ENCODE results near the gene DMD.

Gene DMD

GRCh38 chrX:31550158-31550557, 1661.2 kb downstream of the DMD start:
- H3K4me3 ChIP-seq (ENCODE audit: low read depth, low read length): no peak overlapping the region
- no peak for DNase-seq (ENCODE audit: low read depth)
- no peak for TF ChIP-seq CTCF (IDR thresholded peaks at IDR 0.05; ENCODE audit: low read depth, low read length, missing control alignments)

GRCh38 chrX:31547816-31548215, 1663.5 kb downstream of the DMD start:
- no peak for DNase-seq (ENCODE audit: low read depth)
- no peak overlapping the region for H3K4me3 ChIP-seq (ENCODE audit: low read depth, low read length)
- no peak for TF ChIP-seq CTCF (IDR thresholded peaks at IDR 0.05; ENCODE audit: low read depth, low read length, missing control alignments)

GRCh38 chrX:31547416-31547815, 1663.9 kb downstream of the DMD start:
- no peak for TF ChIP-seq CTCF (IDR thresholded peaks at IDR 0.05; ENCODE audit: low read depth, low read length, missing control alignments)
- H3K4me3 ChIP-seq (ENCODE audit: low read depth, low read length): no peak overlapping the region
- no peak for DNase-seq (ENCODE audit: low read depth)

- no peak for DNase-seq (ENCODE audit: low read depth)
- no peak for TF ChIP-seq CTCF (IDR thresholded peaks at IDR 0.05; ENCODE audit: low read depth, low read length, missing control alignments)
- H3K4me3 ChIP-seq (ENCODE audit: low read depth, low read length): no peak overlapping the region
Observed at GRCh38 chrX:31546126-31546525, 1665.2 kb downstream of the DMD start.

- no peak overlapping the region for H3K4me3 ChIP-seq (ENCODE audit: low read depth, low read length)
- TF ChIP-seq CTCF (IDR thresholded peaks at IDR 0.05; ENCODE audit: low read depth, low read length, missing control alignments): no peak
- no peak for DNase-seq (ENCODE audit: low read depth)
Observed at GRCh38 chrX:31545726-31546125, 1665.6 kb downstream of the DMD start.

GRCh38 chrX:31545191-31545590, 1666.2 kb downstream of the DMD start:
- TF ChIP-seq CTCF (IDR thresholded peaks at IDR 0.05; ENCODE audit: low read depth, low read length, missing control alignments): no peak
- DNase-seq (ENCODE audit: low read depth): no peak
- H3K4me3 ChIP-seq (ENCODE audit: low read depth, low read length): no peak overlapping the region

- no peak for TF ChIP-seq CTCF (IDR thresholded peaks at IDR 0.05; ENCODE audit: low read depth, low read length, missing control alignments)
- no peak for DNase-seq (ENCODE audit: low read depth)
- no peak overlapping the region for H3K4me3 ChIP-seq (ENCODE audit: low read depth, low read length)
Observed at GRCh38 chrX:31543634-31544033, 1667.7 kb downstream of the DMD start.

All from GM12864 (cell line).